ENCODE results near the gene LARGE1.

Gene LARGE1

DNA sequence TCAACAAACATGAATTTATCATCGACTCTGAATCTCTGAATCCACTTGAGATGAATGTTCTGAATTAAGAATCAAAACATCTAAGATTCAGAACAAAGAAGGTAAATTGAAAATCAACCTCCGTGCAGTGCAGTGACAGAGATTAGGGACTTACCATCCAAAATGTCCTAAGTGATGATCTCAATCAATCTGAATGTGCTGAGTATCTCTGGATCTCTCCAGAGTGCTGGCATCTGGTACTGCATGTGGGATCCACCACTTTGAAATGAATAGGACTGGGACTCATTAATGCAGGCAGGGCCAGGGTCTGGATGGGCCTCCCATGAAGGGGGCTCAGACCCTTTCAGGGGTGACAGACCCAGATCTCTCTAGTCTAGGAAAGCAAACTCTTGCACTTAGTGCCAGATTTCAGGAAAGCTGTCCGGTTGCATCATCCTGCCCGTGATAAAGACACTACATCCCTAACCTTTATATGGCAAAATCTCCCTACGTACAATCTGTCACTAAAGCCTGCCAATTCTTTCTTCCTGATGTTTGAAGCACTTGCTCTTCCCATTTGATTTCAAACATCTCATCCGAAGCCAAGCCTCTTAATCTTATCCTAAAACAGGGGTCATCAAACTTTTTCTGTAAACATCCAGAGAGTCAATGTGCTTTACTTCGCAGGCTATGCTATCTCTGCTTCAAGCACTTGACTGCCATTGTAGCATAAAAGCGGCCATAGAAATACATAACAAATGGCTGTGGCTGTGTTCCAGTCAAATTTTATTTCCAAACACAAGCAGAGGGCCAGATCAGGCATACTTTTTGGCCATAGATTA, 263.3 kb downstream of the LARGE1 start:
- DNase-seq (ENCODE audit: low read depth) = no peak

DNA sequence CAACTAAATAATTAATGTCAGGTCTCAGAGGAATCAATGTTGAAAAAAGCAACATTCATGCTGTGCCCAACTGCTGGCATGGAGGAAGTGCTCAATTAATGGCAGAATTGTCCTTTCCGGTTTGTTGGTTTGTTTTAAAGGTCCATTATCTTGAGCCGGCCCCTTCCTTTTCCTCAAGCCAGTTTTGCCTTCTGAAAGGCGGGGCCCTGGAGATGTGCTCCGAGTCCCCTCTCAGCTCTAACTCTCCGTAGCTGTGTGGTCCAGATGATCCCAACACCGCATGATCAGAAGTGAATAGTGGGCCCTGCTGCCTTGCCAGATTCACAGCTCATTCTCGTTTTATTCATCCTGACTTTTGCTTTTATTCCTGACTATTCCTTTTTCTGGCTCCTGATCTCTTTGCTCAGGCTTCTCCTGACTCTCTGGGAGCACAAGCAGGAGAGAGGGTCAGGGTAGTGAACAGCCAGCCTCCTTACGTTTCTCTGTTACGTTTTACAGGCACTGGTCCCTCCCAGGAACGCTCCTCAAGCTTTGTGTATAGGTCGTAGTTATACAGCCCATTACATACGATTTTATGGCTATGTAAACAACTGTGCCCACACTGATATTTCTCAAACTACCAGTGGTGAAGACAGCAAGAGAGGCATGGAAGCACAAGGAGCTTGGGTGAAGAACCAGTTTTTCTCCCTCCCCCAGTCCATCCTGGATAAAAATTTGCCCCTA, 265.9 kb downstream of the LARGE1 start:
- DNase-seq (ENCODE audit: low read depth) = no peak

DNA sequence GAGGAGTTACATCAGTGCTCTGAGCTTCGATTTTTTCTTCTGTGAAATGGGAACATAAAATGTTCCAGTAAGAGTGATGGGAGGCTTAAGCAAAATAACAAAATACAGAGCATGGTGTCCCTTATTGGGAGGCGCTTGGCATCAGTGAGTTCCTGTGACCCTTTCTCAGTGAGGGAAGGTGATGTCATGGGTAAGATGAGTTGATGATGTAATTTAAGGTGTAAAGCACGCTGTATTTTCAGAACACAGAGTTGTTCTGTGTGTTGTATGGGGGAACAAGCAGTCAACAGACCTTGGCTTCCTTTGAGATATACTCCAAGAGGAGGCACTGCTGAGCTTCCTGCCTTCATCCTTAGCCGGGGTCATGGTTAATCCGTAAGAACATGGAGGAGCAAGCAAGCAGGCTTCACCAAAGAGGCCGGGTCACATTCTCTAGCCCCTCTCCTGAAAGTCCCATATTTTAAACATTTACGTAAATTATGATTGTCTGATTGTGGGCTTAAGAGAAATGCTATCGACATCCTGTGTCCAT, 266.7 kb downstream of the LARGE1 start:
- DNase-seq (ENCODE audit: low read depth) = no peak

DNA sequence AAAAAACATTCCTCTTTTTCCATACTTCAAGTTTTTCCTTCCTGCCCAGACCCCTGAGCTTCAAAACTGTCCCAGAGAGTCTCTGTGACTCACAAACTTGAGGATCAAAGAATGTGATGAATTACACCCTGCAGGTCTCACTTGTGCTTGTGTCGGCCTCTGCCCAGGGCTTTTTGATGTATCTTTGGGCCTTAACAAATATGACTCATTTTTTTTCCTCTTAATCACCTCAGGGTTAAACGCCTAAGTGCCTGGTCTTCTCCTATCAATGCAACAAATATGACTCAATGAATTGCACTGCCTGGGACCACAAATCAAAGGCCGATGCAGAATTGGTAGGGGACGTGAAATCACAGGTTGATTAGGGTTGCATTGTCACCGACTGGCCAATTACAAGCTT, 267.7 kb downstream of the LARGE1 start:
- DNase-seq (ENCODE audit: low read depth) = no peak

DNA sequence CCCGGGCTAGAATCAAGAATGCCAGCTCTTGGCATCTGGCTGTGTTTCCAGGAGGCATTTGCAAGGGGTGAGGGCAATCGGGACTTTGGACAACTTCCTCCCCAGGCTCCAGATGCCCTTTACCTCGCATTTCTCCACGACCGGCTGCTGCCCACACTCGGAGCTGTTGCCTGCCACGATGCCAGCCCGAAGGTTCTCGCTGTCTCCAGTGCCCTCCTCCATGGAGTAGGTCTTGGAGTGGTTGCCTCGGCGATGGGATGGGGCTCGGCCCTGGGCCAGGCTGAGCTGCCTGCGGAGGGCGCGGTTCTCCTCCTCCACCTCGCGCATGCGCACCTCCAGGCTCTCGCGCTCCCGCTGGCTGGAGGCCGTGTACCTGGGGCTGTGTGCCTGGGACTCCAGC, 270.0 kb downstream of the LARGE1 start:
- DNase-seq (ENCODE audit: low read depth) = no peak

DNA sequence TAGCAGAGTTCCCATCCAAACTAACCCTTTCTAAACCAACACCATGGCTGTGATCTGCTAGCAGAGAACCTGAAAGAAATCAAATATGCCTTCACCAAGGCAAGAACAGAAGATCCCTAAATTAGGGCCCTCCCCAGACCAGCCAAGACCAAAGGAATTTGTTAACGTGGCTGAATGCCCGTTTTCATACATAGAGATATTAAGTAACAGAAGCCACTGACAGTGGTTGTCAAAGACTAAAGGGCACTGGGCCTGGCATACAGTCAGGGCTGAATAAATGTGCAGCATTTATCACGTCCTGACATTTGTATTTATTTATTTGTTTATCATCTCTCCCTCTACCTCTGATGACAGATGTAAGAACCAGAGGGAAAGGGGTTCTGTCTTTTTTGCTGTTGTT, 271.8 kb downstream of the LARGE1 start:
- no peak for DNase-seq (ENCODE audit: low read depth)

DNA sequence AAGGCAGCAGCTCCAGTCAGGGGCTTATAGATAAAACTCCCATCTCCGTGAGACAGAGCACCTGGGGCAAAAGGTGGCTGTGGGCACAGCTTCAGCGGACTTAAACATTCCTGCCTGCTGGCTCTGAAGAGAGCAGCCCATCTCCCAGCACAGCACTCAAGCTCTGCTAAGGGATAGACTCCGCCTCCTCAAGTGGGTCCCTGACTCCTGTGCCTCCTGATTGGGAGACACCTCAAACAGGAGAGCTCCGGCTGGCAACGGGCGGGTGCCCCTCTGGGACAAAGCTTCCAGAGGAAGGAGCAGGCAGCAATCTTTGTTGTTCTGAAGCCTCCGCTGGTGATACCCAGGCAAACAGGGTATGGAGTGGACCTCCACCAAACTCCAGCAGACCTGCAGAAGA, 279.4 kb downstream of the LARGE1 start:
- DNase-seq (ENCODE audit: low read depth) = no peak

DNA sequence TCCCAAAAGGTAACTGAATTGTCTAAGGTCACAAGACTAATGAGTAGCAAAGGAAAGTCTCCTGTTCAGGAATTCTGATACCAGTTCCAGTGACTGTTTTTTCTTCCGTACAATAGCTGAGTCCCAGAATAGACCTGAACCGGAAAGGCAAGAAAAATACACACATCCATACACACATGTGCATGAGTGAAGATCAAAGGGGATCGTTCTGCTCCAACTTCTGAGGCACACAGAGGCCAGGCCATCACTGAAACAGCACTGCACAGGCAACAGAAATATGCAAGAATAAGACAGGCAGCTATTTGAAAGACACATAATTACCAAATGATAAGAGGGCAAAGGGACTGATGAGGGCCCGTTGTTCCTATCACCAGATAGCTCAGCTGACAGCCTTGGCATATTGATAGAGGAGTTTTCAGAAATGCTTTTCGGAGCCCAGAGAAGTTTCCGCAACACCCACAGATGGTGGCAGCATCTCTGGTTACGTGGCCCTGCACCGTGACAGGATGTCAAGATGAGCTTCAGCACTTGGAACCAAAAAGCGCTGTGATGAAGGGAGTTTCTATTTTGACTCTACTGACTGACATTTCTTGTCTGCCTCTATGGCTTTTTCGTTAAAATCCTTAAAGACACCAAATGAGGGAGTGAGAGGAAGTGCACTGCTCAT, 280.6 kb downstream of the LARGE1 start:
- no peak for DNase-seq (ENCODE audit: low read depth)

DNA sequence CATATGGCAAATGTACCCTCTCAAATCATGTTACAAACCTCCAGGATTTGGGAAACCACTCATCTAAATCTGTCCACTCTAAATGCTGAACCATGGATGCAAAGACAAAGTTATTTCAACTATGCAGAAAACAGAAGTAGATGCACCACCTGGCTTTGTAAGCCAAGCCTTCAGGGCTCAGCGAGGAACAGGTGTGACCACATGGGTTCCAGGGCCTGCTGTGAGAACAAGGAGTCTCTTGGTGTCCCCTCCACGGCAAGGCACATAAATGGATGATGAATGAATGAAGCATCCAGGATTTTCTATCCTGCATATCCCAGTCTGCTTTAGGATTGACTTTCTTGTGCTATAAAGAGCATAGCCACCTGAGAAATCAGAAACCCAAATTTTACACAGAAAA, 284.5 kb downstream of the LARGE1 start:
- DNase-seq (ENCODE audit: low read depth) = no peak

DNA sequence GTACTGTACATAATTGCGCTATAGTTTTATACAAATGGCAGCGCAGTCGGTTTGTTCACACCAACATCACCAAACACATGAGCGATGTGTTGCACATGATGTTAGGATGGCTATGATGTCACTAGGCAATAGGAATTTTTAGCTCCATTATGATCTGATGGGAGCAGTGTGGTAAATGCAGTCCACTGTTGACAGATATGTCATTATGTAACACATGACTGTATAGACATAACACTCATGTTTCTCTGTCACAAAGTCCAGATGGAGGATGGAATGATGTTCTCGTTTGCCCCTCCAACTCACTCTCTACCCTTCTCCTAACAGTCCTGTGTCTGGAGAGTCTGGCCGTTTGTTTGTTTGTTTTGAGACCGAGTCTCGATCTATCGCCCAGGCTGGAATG, 288.5 kb downstream of the LARGE1 start:
- no peak for DNase-seq (ENCODE audit: low read depth)

DNA sequence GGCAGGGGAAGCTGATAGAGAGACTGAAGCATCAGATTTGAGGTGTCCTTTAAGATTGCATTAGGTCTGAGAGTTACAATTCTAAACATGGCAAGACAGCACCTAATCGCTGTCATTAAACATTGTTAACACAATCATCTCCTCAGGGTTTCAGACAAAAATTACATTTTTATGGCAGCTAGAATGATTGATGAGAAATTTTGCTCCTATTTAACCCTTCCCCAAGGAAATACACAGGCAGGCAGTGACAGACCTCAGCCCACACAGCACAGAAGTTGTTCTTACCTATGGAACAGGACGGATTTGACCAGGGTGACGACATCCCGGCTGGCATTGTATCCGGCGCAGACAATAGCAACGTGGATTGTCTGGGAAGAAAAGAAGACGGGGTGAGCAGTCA, 294.3 kb downstream of the LARGE1 start:
- DNase-seq (ENCODE audit: low read depth) = no peak

DNA sequence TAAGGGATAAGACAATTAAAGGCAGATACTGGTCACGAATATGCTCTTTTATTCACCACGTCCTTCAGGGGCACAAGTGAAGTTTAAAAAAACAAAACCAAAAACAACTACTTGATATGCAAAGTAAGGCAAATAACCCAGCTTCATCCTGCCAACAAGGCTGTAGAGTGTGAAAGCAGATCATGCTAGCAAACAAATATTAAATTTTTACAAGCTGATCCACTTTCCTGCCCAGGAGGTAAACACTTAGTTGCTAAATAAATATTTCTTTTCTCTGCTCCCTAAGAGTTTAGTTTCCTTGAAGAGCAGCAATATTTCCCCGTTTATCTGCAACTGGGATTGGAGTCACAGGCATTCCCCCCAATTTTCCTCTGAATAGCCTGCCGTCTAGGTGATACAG, 300.2 kb downstream of the LARGE1 start:
- no peak for DNase-seq (ENCODE audit: low read depth)

DNA sequence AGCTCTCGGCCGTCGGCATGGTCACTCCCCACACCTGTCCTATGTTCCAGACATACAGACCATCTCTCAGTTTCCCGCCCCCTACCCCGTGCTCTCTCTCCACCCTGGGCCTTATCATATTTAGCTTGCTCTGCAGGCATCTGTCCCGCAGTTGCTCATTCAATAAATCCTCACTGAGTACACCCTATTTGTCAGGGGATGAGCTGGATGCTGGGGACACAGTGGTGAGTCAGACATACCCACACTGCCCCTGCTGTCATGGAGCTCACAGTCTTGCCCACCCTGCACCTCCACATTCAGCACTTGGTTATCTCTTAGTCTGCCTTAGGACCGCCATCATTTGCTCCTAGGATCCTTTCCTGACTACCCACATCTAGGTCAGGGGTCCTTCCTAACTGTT, 313.8 kb downstream of the LARGE1 start:
- no peak for DNase-seq (ENCODE audit: low read depth)

DNA sequence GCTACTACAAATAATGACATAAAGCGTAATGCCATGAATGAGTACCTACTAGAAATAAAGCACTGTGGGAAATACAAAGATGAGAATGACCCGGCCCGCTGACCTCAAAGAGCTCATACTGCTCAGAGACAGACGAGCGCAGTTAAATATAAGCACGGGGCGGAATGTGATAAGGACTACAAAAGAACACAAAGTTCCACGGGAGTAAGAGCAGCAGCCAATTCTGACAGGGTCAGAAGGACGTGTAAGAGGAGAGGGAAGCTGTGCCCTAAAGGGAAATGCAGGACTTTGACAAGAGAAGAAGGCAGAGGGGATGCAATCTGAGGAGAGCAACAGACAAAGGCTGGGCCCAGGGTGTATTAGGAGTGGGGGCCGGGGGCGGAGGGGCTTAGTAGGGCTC, 314.6 kb downstream of the LARGE1 start:
- DNase-seq (ENCODE audit: low read depth) = no peak

DNA sequence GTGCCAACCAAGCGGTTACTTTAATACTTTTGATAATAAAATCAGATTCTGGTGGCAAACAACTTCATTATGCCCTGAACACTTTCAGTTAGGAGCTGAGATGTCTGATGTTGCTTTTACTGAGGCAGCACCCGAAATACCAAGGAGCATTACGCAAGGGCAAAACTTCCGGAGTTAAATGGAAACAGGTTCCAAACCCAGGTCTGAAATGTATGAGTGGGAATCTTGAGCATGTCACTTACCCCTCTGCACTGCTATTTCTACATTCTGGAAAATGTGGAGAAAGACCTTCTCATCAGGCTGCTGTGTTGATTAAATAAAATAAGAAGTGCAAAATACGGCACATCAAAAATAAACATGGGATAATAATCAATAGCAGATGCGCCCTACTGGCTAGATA, 315.1 kb downstream of the LARGE1 start:
- DNase-seq (ENCODE audit: low read depth) = no peak

DNA sequence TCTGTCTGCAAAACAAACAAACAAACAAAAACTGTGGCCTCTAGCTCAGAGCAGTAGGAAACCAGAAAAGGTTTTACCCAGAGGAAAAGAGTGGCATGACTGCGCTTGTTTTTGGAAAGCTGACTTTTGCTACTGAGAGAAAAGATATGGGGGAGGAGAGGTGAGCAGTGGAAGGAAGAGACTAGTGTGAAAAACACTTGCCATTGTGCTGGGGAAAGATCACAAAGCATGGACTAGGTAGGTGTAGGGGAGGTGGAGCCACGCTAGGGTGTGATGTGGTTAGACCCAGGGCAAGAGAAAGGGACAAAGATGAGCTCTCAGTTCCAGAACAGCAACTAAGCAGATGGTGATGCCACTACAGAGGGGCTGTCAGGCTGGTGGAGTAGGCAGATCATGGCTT, 319.2 kb downstream of the LARGE1 start:
- DNase-seq (ENCODE audit: low read depth) = no peak

DNA sequence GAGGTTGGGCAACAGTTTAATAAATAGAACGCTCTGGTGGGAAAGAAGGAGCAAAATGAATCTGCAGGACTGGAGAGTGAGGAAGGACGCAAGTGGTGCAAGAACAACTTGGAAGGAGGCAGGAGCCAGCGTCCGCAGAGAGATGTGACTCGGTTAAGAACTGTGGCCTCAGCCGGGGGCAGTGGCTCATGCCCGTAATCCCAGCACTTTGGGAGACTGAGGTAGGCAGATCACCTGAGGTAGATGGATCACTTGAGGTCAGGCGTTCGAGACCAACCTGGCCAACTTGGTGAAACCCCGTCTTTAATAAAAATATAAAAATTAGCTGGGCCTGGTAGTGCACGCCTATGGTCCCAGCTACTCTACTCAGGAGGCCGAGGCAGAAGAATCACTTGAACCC, 319.7 kb downstream of the LARGE1 start:
- no peak for DNase-seq (ENCODE audit: low read depth)

DNA sequence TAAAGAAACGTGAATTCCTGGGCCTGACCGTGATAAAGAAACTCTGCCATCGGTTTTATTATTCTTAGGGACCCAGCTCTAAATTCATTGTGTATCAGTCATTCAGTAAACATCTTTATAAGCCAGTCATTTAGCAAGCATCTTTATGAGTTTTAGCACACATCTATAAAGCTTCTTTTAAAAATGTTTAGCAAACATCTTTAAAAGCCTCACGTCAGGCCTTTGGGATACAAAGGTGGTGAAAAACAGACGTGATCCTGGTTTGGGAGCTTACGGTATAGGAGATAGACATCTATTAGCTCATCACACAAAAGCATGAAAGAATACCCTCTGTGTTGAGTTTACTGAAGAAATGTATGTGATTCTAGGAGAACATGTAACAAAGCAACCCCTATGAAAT, 320.2 kb downstream of the LARGE1 start:
- no peak for DNase-seq (ENCODE audit: low read depth)

DNA sequence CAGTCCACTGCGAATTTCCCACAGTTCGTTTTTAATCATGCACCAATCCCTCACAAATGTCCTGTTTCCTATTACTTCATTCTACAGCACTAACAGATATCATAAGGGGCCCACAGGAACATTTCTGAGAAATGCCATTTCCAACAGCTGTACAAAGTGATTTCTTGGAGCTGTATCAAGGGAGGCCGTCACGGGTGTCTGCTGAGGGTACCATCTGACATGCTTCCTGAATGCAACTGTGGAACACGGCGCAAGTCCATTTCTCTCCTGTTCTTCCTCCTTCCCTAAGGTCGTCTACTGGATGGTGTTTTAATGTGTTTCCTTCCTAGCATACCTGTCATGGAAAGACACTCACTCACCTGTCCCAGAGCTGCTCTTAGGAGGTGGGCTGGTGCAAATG, 320.7 kb downstream of the LARGE1 start:
- no peak for DNase-seq (ENCODE audit: low read depth)

DNA sequence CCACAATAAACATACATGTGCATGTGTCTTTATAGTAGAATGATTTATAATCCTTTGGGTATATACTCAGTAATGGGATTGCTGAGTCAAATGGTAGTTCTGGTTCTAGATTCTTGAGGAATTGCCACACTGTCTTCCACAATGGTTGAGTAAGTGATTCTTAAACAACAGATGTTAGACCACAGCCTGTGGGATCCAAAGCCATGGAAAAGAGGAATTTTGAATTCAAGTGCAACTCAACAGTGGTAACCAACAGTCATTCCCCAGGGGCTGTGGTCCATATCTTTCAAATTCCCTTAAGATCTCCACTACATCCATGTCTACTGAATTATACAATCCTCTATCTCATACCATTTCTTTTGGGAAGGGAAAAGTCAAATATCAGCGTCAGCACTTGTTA, 321.5 kb downstream of the LARGE1 start:
- no peak for DNase-seq (ENCODE audit: low read depth)

DNA sequence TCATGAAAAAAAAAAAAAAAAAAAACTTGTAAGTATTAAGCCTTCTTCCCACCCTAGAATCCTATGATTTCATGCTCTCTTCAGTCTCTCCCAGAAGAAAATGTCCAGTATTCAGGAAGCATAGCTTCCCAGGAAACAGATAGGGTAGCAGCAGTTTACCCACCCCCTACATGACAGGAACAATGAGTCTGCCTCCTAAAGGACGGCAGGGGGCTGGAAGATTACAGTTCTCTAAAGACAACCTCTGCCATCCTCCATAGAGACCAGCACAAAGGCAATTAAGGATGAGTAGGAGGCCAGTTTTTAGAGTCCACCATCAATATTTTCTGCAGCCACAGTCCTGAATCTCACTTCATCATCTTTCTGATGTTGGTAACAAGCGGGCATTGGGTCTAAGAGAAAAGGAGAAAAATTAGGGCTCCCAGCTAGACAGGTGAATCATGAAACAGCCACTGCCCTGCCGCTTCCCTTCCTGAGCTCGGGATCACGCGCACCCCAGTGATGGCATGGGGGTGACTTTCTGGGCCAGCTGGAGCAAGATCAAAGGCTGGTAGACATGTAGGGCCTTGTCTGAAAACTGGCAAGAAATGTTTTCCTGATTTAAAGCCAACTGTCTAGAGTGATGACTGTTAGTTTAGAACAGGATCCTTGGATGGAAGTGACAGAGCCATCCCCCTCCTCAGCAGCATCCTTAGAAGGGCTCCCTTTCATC, 322.8 kb downstream of the LARGE1 start:
- DNase-seq (ENCODE audit: low read depth) = no peak

DNA sequence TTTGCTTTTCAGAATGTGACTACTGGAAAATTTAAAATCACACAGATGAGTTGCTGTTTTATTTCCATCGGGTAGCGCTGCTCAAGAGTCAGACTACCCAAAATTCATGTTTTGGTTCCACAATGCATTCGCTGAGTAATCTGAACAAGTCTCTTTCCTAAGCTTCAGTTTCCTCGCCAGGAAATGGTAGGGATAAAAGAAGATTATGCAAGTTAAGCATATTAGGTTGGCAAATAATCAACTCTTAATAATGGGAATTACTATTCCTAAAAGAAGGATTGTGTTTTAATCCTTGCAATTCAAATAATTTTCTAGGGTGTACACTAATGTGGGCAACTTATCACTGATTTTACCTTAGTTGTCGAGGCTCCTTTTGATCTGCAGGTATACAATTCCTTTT, 326.5 kb downstream of the LARGE1 start:
- no peak for DNase-seq (ENCODE audit: low read depth)

All from stimulated activated CD8-positive, alpha-beta memory T cell treated with anti-CD3 and anti-CD28 coated beads, Interleukin-15, amount 100 ng/mL, for 24 hours (primary cell).